ENCODE data around the gene RXFP1.
"Not testable (repeated sequence)": the region's sequence is repeated elsewhere in the genome, so short reads cannot be mapped to it uniquely, and the experiment has no call there.

RXFP1 gene

DNA sequence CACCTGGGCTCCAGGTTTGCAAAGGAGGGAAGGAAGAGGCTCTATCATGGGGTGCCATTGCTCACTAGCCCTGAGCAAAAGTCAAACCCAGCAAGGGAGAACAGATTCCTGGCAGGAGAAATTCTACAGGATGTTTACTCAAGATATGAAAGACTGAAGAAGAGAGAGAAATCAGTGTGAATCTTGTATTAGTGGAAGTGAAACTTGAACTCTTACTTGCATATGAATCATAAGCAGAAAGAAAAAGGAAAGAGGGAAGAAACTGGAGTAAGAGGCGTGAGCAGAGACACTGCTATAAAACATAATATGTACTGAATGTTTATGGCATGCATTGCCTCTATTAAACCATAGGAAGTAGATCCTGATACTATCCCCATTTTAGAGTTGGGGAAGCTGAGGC lies 89.1 kb downstream of the RXFP1 start:
- DNase-seq (ENCODE audit: low read depth, low spot score): peak; percentile 10

- DNase-seq (ENCODE audit: low read depth, low spot score): no peak
Observed at GRCh38 chr4:158613046-158613445, 91.4 kb downstream of the RXFP1 start.

GRCh38 chr4:158617956-158618355 lies 96.3 kb downstream of the RXFP1 start:
- no peak for DNase-seq (ENCODE audit: low read depth, low spot score)

GRCh38 chr4:158621729-158622128 lies 100.0 kb downstream of the RXFP1 start:
- no peak for DNase-seq (ENCODE audit: low read depth, low spot score)

- no peak for DNase-seq (ENCODE audit: low read depth, low spot score)
Observed at GRCh38 chr4:158622251-158622650, 100.6 kb downstream of the RXFP1 start.

GRCh38 chr4:158624889-158625478 lies 103.3 kb downstream of the RXFP1 start:
- DNase-seq (ENCODE audit: low read depth, low spot score): peak; percentile 52

- DNase-seq (ENCODE audit: low read depth, low spot score): no peak
Observed at GRCh38 chr4:158625544-158625943, 103.9 kb downstream of the RXFP1 start.

GRCh38 chr4:158630893-158631292 lies 109.2 kb downstream of the RXFP1 start:
- DNase-seq (ENCODE audit: low read depth, low spot score): no peak

- DNase-seq (ENCODE audit: low read depth, low spot score): no peak
Observed at GRCh38 chr4:158636619-158637018, 114.9 kb downstream of the RXFP1 start.

GRCh38 chr4:158644356-158644755 lies 122.7 kb downstream of the RXFP1 start:
- DNase-seq (ENCODE audit: low read depth, low spot score): no peak

GRCh38 chr4:158644760-158645159 lies 123.1 kb downstream of the RXFP1 start:
- DNase-seq (ENCODE audit: low read depth, low spot score): no peak

DNA sequence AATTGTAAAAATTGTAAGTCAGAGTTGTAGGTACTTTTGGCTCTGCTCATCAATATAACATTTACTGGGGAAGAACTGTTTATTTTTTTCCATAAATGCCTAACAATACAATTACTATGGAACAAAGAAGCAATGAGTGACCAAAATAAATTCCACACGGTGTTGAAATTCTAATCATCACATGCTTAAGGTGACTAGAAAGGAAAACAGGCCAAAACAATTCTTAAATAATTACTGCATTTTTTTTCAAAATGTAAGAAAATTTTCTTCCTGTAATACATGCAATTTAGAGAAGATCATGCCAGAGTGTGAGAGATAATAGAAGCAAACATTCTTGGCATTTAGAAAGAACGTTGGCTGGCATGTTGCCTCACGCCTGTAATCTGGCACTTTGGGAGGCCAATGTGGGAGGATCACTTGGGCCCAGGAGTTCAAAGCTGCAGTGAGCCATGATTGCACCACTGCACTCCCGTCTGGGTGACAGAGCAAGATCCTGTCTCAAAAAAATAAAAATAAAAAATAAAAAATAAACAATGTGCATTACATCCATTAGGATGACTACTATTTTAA lies 127.5 kb downstream of the RXFP1 start:
- DNase-seq (ENCODE audit: low read depth, low spot score): no peak

DNA sequence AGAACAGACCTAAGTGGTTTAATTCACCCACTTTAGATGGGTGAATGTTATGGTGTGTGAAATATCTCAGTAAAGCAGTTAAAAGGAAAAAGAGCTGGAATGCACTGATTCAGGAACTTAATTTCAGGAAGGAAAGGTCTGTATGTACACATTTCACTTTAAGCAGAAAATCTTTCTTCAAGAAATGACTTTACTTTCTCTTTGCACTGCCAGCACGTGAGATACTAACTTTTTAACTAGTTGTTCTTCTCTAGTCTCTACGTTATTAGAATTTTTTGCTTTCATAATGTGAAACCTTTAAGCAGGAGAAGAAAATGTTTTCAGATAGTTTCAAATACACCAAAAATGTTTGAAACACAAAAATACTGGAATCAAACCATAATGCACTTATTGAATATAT lies 131.2 kb downstream of the RXFP1 start:
- no peak for DNase-seq (ENCODE audit: low read depth, low spot score)

DNA sequence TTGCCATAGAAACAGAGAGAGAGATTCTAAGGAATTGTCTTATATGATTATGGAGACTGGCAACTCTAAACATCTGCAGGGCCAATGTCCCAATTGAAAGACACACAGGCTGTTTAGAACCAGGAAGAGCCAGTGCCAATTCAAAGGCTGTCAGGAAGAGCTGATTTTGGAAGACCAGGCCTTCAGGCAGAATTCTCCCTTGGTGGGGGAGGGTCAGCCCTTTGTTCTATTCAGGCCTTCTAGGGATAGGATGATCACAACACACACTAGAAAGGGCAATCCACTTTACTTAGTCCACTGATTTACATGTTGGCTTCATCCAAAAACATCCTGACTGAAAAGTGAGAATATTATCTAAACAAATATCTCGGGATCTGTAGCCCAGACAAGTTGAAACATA lies 134.8 kb downstream of the RXFP1 start:
- DNase-seq (ENCODE audit: low read depth, low spot score): no peak

DNA sequence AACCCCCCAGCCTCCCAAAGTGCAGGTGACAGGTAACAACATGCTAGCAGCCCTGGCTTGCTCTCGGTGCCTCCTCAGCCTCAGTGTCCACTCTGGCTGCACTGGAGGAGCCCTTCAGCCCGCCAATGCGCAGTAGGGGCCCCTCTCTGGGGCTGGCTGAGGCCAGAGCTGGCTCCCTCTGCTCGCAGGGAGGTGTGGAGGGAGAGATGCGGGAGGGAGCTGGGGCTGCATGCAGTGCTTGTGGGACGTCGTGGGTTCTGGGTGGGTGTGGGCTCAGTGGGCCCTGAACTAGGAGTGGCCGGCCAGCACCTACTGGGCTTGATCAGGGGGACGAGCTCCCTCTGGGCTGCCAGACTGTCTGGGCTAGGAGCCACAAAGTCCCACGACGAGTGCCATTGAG lies 135.6 kb downstream of the RXFP1 start:
- no peak for DNase-seq (ENCODE audit: low read depth, low spot score)

- DNase-seq (ENCODE audit: low read depth, low spot score): not testable (repeated sequence)
Observed at GRCh38 chr4:158663255-158663654, 141.6 kb downstream of the RXFP1 start.

GRCh38 chr4:158663707-158664625 lies 142.3 kb downstream of the RXFP1 start:
- not testable (repeated sequence) for DNase-seq (ENCODE audit: low read depth, low spot score)

DNA sequence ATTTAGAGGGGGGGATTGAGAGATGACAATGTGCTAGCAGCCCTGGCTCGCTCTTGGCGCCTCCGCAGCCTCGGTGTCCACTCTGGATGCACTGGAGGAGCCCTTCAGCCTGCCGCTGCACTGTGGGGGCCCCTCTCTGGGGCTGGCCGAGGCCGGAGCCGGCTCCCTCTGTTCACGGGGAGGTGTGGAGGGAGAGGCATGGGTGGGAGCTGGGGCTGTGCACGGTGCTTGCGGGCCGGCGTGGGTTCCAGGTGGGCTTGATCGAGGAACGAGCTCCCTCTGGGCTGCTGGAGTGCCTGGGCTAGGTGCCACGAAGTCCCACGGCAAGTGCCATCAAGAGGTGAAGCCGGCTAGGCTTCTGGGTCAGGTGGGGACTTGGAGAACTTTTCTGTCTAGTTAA lies 143.1 kb downstream of the RXFP1 start:
- DNase-seq (ENCODE audit: low read depth, low spot score): no peak

- no peak for DNase-seq (ENCODE audit: low read depth, low spot score)
Observed at GRCh38 chr4:158666892-158667291, 145.2 kb downstream of the RXFP1 start.

DNA sequence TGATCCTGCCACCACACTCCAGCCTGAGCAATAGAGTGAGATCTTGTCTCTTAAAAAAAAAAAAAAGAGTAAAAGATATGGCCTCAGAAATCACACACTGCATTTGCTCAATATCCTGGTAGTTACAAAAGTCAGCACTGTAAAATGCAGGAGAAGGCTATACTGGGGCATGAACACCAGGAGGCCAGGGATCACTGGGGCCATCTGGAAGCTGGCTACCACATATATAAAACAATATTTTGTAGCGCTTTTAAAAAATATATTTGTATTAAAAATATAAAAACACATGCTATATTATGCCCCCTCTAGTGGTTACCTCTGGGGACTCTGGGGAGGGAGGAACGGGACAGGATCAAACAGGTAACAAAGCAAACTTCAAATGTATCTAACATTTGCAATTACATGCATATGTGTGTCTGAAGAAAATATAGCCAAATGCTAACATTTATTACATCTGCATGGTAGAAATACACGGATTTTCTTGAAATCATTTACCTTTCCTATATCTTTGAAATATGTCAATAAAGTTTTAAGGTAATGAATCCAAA lies 146.0 kb downstream of the RXFP1 start:
- DNase-seq (ENCODE audit: low read depth, low spot score): no peak

DNA sequence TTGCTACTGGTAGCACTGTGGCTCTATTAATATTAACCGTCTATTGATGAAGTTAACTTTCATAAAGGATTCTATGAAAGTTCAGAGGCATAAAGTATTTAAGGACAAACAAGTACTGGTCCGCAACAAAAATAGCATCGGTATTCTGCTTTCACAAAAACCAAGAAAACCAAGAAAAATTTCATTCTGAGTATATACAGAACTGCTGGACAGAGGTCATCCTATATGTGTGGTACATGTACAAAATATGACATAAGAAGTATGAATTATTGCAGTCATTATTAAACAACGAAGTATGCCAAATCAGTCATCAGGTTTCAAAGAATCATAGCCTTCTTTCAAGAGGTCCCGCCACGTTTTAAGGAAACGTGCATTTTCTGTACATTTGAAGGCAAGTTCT lies 147.6 kb downstream of the RXFP1 start:
- DNase-seq (ENCODE audit: low read depth, low spot score): no peak

GRCh38 chr4:158670975-158671664 lies 149.4 kb downstream of the RXFP1 start:
- DNase-seq (ENCODE audit: low read depth, low spot score): peak; percentile 64

Data from smooth muscle cell of the brain vasculature (primary cell).